Sigmoid colon (tissue), 4 donors: ENCODE measurements around the gene SHPK.

Source experiments
- CTCF ChIP-seq, 4 experiments: fragments of 450-650 bp in 3 of 4; fragments of 200-600 bp in 1 of 4; IDR thresholded peaks; one replicate each; pipeline ENCODE4 v1.5.1; 2016 to 2019; ENCODE audit warnings: antibody characterized with exemption in 4 of 4, mild to moderate bottlenecking in 3 of 4, moderate library complexity in 2 of 4
- EP300 ChIP-seq, 4 donors: sonication (generic); formaldehyde crosslinking; IDR thresholded peaks; one replicate each; pipeline ENCODE4 v1.6.1; 2017; ENCODE audit warnings: antibody characterized with exemption in 4 of 4
- POLR2AphosphoS5 ChIP-seq, 4 donors: sonication (generic); formaldehyde crosslinking; IDR thresholded peaks; one replicate each; pipeline ENCODE4 v1.6.1; 2017; ENCODE audit warnings: antibody characterized with exemption in 4 of 4

GRCh38 chr17:3610523-3610922 is 25.5 kb downstream of the SHPK start:
- TF ChIP-seq CTCF (IDR thresholded peaks at IDR 0.05) (no peak), EP300 (IDR thresholded peaks at IDR 0.05) (no peak), POLR2AphosphoS5 (IDR thresholded peaks at IDR 0.05) (no peak)
